ENCODE results near the gene INCA1. TPM values are rescaled to one million over a fixed set of nuclear protein-coding genes. Genes with fewer than 3 reads are reported as not detected.
A peak's percentile ranks its signal among the peaks of the same experiment; 100 is the strongest.

The INCA1 gene
- total and polyA plus RNA-seq, 2 of the 8 experiments (the other 6 are each of a cell fraction or from before 2014, with no cell fraction given): 0.89 to 1.4 TPM

GRCh38 chr17:4966844-4967538 is 30.3 kb downstream of the INCA1 start (continued):
- TF ChIP-seq CHD7 (IDR thresholded peaks at IDR 0.05; ENCODE audit: insufficient replicate concordance, low read length) (no peak), SAP30 (IDR thresholded peaks at IDR 0.05; ENCODE audit: insufficient read depth, insufficient replicate concordance, low read length) (no peak), SP1 (IDR thresholded peaks at IDR 0.05; ENCODE audit: low read depth, low read length) (peak; percentile 100), SP4 (IDR thresholded peaks at IDR 0.05; ENCODE audit: low read length) (peak; percentile 31; the same call in 1 of the 2 replicates), TAF7 (optimal IDR thresholded peaks at IDR 0.05; ENCODE audit: borderline replicate concordance, low read depth, low read length) (peak; percentile 38), HDAC6 (IDR thresholded peaks at IDR 0.05; ENCODE audit: low read depth, low read length) (no peak), SIRT6 (IDR thresholded peaks at IDR 0.05; ENCODE audit: low read length) (no peak), CHD2 (IDR thresholded peaks at IDR 0.05; ENCODE audit: low read length) (peak; percentile 95), ASH2L (IDR thresholded peaks at IDR 0.05; ENCODE audit: low read length) (no peak), BCL11A (IDR thresholded peaks at IDR 0.05; ENCODE audit: low read depth in 2 of 2, low read length in 2 of 2) (no peak), TCF12 (IDR thresholded peaks at IDR 0.05; ENCODE audit: low read depth, low read length) (no peak)

Data from H1 (cell line).